Measurements from ENCODE around the gene GGN.
A peak's percentile ranks its signal among the peaks of the same experiment; 100 is the strongest.
"Not testable (repeated sequence)": the region's sequence is repeated elsewhere in the genome, so short reads cannot be mapped to it uniquely, and the experiment has no call there.

The GGN gene

DNA sequence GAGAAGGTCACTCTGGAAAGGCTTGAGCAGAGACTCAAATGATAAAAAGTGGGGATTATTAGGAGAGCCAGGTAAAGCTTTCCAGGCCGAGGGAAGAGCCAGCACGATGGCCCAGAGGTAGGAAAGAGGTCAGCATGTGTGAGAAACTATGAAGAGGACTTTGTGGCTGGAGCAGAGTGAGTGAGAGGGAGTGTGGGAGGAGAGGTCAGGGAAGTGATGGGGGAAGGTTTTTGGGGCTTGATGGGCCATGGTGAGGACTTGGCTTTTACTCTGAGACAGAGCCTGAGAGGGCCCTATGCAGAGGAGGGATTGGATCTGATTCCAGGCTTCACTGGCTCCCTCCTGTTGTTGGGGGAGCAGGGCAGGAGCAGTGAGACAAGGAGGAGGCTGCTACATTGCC is 46.9 kb downstream of the GGN start:
- no peak overlapping the region for H3K23ac ChIP-seq (ENCODE audit: low read length)
- DNase-seq, result no peak

DNA sequence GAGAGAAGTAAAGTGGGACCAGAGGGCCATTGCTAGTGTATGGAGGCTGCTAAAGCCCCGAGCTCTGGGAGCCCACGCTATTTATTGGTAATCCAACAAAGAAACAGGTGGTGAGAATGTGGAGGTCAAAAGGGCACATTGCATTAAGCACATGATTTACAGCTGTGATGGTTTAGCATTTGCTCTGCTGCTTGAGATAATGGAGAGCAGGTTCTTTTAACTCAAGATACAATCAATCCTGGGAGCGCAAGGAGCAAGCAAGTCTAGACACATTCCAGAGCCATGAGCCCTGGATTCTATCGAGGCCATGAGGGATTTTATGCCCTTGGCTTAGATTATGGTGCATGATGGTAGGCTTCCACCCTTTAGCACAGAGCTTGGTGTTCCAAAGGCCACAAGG is 48.8 kb downstream of the GGN start:
- not testable (repeated sequence) for H2AK5ac ChIP-seq (ENCODE audit: low read length); H3K4me3 ChIP-seq (ENCODE audit: low read length); H3K23ac ChIP-seq (ENCODE audit: low read length); H3K4me1 ChIP-seq (ENCODE audit: control insufficient read depth, low read depth, low read length); H3K4me2 ChIP-seq (ENCODE audit: low read length); H3K56ac ChIP-seq (ENCODE audit: low read length); H2BK5ac ChIP-seq (ENCODE audit: low read length); H4K5ac ChIP-seq (ENCODE audit: low read length); H3K27me3 ChIP-seq (ENCODE audit: insufficient read depth, low read length, poor library complexity); H3K36me3 ChIP-seq (ENCODE audit: control insufficient read depth, insufficient read depth, low read length); H3K4ac ChIP-seq (ENCODE audit: low read depth, low read length); H2BK120ac ChIP-seq (ENCODE audit: low read depth, low read length); H4K8ac ChIP-seq (ENCODE audit: low read depth, low read length); H3K9ac ChIP-seq (ENCODE audit: low read length); H3K18ac ChIP-seq (ENCODE audit: low read length); H3K27ac ChIP-seq (ENCODE audit: low read depth, low read length); H2BK15ac ChIP-seq (replicated peaks; ENCODE audit: low read depth); H3K79me1 ChIP-seq (ENCODE audit: low read length); H3K79me2 ChIP-seq (ENCODE audit: control insufficient read depth, insufficient read depth, low read length)
- WGBS (ENCODE audit: extremely low coverage, insufficient coverage, low lambda C conversion rate), result no CpG with 5 or more reads among the region's 4 CpGs
- peak; percentile 64 for DNase-seq

More for the DNA sequence above, 46.9 kb downstream of the GGN start:
- no peak overlapping the region for H4K8ac ChIP-seq (ENCODE audit: low read depth, low read length)
- H3K4me3 ChIP-seq (ENCODE audit: low read length), result no peak overlapping the region
- no peak overlapping the region for H3K56ac ChIP-seq (ENCODE audit: low read length)
- H3K27ac ChIP-seq (ENCODE audit: low read depth, low read length), result no peak overlapping the region
- no peaks in the 10 kb centered on the region for H3K36me3 ChIP-seq (ENCODE audit: control insufficient read depth, insufficient read depth, low read length)
- H3K4me2 ChIP-seq (ENCODE audit: low read length), result no peak overlapping the region
- H2BK15ac ChIP-seq (replicated peaks; ENCODE audit: low read depth), result no peak overlapping the region
- no peak overlapping the region for H2BK5ac ChIP-seq (ENCODE audit: low read length)
- no CpG with 5 or more reads among the region's 2 CpGs for WGBS (ENCODE audit: extremely low coverage, insufficient coverage, low lambda C conversion rate)
- no peak overlapping the region for H2BK120ac ChIP-seq (ENCODE audit: low read depth, low read length)
- H3K27me3 ChIP-seq (ENCODE audit: insufficient read depth, low read length, poor library complexity), result no peaks in the 10 kb centered on the region
- H3K79me1 ChIP-seq (ENCODE audit: low read length), result no peaks in the 10 kb centered on the region
- no peak overlapping the region for H3K18ac ChIP-seq (ENCODE audit: low read length)
- H3K9ac ChIP-seq (ENCODE audit: low read length), result no peak overlapping the region
- H2AK5ac ChIP-seq (ENCODE audit: low read length), result no peak overlapping the region
- no peaks in the 10 kb centered on the region for H3K4me1 ChIP-seq (ENCODE audit: control insufficient read depth, low read depth, low read length)
- no peak overlapping the region for H4K5ac ChIP-seq (ENCODE audit: low read length)
- no peaks in the 10 kb centered on the region for H3K79me2 ChIP-seq (ENCODE audit: control insufficient read depth, insufficient read depth, low read length)
- no peak overlapping the region for H3K4ac ChIP-seq (ENCODE audit: low read depth, low read length)

DNA sequence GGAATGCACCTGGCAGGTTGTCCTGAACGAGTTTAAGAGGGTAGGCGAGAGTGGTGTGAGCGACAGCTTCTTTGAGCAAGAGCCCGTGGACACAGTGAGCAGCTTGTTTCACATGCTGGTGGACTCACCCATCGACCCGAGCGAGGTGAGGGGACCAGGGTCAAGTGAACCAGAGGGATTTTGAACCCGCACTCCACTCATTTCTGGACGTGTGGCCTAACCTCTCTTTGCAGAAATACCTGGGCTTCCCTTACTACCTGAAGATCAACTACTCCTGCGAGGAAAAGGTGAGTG is 50.5 kb downstream of the GGN start:
- no peak overlapping the region for H2AK5ac ChIP-seq (ENCODE audit: low read length)
- H3K79me1 ChIP-seq (ENCODE audit: low read length), result no peaks in the 10 kb centered on the region
- peak; percentile 16 for DNase-seq
- H3K56ac ChIP-seq (ENCODE audit: low read length), result no peak overlapping the region
- H3K36me3 ChIP-seq (ENCODE audit: control insufficient read depth, insufficient read depth, low read length), result no peaks in the 10 kb centered on the region
- H3K23ac ChIP-seq (ENCODE audit: low read length), result no peak overlapping the region
- no peak overlapping the region for H4K8ac ChIP-seq (ENCODE audit: low read depth, low read length)
- H3K27me3 ChIP-seq (ENCODE audit: insufficient read depth, low read length, poor library complexity), result no peaks in the 10 kb centered on the region
- H2BK5ac ChIP-seq (ENCODE audit: low read length), result no peak overlapping the region
- no peak overlapping the region for H2BK15ac ChIP-seq (replicated peaks; ENCODE audit: low read depth)
- no CpG with 5 or more reads among the region's 10 CpGs for WGBS (ENCODE audit: extremely low coverage, insufficient coverage, low lambda C conversion rate)
- H3K27ac ChIP-seq (ENCODE audit: low read depth, low read length), result no peak overlapping the region
- no peaks in the 10 kb centered on the region for H3K4me1 ChIP-seq (ENCODE audit: control insufficient read depth, low read depth, low read length)
- H4K5ac ChIP-seq (ENCODE audit: low read length), result no peak overlapping the region
- no peaks in the 10 kb centered on the region for H3K79me2 ChIP-seq (ENCODE audit: control insufficient read depth, insufficient read depth, low read length)
- H3K4ac ChIP-seq (ENCODE audit: low read depth, low read length), result no peak overlapping the region
- no peak overlapping the region for H3K4me2 ChIP-seq (ENCODE audit: low read length)
- H3K4me3 ChIP-seq (ENCODE audit: low read length), result no peak overlapping the region
- H2BK120ac ChIP-seq (ENCODE audit: low read depth, low read length), result no peak overlapping the region
- H3K9ac ChIP-seq (ENCODE audit: low read length), result no peak overlapping the region
- H3K18ac ChIP-seq (ENCODE audit: low read length), result no peak overlapping the region

DNA sequence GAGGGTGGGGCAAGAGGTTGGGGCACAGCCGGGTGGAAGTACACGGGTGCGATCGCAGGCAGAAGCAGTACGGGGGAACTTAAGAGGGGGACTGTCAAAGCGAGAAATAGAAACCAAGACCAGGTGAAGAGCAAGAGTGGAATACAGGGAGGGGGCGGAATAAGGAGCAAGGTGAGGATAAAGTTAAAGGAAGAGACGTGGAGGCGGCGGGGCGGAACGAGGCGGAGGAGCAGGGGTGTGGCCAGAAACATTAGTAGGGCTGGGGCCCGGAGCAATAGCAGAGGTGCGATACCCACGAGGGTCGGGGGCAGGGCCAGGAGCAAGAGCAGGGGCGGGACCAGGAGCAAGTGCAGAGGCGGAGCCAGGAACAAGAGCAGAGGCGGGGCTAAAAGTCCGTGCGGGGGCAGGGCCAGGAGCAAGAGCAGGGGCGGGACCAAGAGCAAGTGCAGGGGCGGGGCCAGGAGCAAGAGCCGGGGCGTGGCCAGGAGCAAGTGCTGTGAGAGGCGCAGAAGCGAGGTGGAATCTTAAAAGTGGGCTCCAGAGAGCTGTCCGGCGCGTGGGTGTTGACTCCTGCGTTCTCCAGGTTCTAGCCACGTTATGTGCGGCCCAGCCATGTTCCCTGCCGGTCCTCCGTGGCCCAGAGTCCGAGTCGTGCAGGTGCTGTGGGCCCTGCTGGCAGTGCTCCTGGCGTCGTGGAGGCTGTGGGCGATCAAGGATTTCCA is 51.0 kb downstream of the GGN start:
- H3K4me2 ChIP-seq (ENCODE audit: low read length), result peak overlapping the region; percentile 90
- WGBS (ENCODE audit: extremely low coverage, insufficient coverage, low lambda C conversion rate), result no CpG with 5 or more reads among the region's 41 CpGs
- no peak overlapping the region for H2BK120ac ChIP-seq (ENCODE audit: low read depth, low read length)
- H3K4me3 ChIP-seq (ENCODE audit: low read length), result peak overlapping the region; percentile 76
- H3K18ac ChIP-seq (ENCODE audit: low read length), result no peak overlapping the region
- DNase-seq, result peak; percentile 97
- no peak overlapping the region for H2BK15ac ChIP-seq (replicated peaks; ENCODE audit: low read depth)
- no peaks in the 10 kb centered on the region for H3K79me1 ChIP-seq (ENCODE audit: low read length)
- no peaks in the 10 kb centered on the region for H3K79me2 ChIP-seq (ENCODE audit: control insufficient read depth, insufficient read depth, low read length)
- H2BK5ac ChIP-seq (ENCODE audit: low read length), result no peak overlapping the region
- H4K5ac ChIP-seq (ENCODE audit: low read length), result no peak overlapping the region
- no peaks in the 10 kb centered on the region for H3K27me3 ChIP-seq (ENCODE audit: insufficient read depth, low read length, poor library complexity)
- H3K9ac ChIP-seq (ENCODE audit: low read length), result peak overlapping the region; percentile 60
- H2AK5ac ChIP-seq (ENCODE audit: low read length), result no peak overlapping the region
- peak overlapping the region; percentile 14 for H3K27ac ChIP-seq (ENCODE audit: low read depth, low read length)
- H3K4me1 ChIP-seq (ENCODE audit: control insufficient read depth, low read depth, low read length), result no peaks in the 10 kb centered on the region
- H3K56ac ChIP-seq (ENCODE audit: low read length), result peak overlapping the region; percentile 80
- H4K8ac ChIP-seq (ENCODE audit: low read depth, low read length), result no peak overlapping the region
- no peak overlapping the region for H3K4ac ChIP-seq (ENCODE audit: low read depth, low read length)
- H3K36me3 ChIP-seq (ENCODE audit: control insufficient read depth, insufficient read depth, low read length), result no peaks in the 10 kb centered on the region
- H3K23ac ChIP-seq (ENCODE audit: low read length), result no peak overlapping the region

DNA sequence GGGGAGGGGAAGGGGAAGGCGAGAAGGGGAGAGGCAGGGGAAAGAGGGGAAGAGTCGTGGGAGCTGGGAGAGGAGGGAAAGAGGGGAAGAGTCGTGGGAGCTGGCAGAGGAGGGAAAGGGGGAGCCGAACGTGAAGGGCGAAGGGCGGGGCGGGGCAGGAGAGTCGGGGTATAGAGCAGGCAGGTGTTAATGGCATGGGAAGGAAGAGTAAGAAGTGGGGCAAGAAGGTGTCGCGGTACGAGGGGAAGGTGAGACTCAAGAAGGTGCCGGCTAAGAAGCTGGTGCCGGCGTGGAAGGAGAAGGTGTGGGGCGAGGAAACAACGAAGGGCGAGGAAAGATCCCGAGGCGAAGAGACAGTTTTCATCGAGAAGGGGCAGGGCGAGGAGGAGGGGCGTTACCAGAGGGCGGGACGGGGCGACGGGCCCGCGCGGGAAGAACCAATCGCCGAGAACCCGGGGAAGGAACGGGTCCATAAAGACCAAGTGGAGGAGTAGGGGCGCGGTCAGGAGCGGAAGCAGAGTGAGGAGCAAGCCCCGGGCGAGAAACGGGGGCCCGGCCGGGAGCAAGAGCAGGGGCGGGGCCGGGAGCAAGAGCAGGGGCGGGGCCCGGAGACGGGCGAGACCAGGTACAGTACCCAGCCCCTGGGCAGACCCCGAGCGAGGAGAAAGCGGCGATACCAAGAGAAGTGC is 51.7 kb downstream of the GGN start:
- Histone ChIP-seq H3K4ac (ENCODE audit: low read depth, low read length) (no peak overlapping the region), H3K27me3 (ENCODE audit: insufficient read depth, low read length, poor library complexity) (no peaks in the 10 kb centered on the region), H3K4me2 (ENCODE audit: low read length) (peak overlapping the region; percentile 97), H3K23ac (ENCODE audit: low read length) (no peak overlapping the region), H3K79me2 (ENCODE audit: control insufficient read depth, insufficient read depth, low read length) (no peaks in the 10 kb centered on the region), H3K36me3 (ENCODE audit: control insufficient read depth, insufficient read depth, low read length) (no peaks in the 10 kb centered on the region), H2BK15ac (replicated peaks; ENCODE audit: low read depth) (no peak overlapping the region), H2BK120ac (ENCODE audit: low read depth, low read length) (no peak overlapping the region), H3K79me1 (ENCODE audit: low read length) (no peaks in the 10 kb centered on the region), H2AK5ac (ENCODE audit: low read length) (no peak overlapping the region), H3K18ac (ENCODE audit: low read length) (no peak overlapping the region), H3K9ac (ENCODE audit: low read length) (peak overlapping the region; percentile 60), H4K5ac (ENCODE audit: low read length) (no peak overlapping the region), H3K56ac (ENCODE audit: low read length) (peak overlapping the region; percentile 80), H3K4me1 (ENCODE audit: control insufficient read depth, low read depth, low read length) (no peaks in the 10 kb centered on the region), H4K8ac (ENCODE audit: low read depth, low read length) (no peak overlapping the region), H3K27ac (ENCODE audit: low read depth, low read length) (peak overlapping the region; percentile 14), H2BK5ac (ENCODE audit: low read length) (no peak overlapping the region), H3K4me3 (ENCODE audit: low read length) (peak overlapping the region; percentile 76)
- DNase-seq, result peak; percentile 97
- no CpG with 5 or more reads among the region's 52 CpGs for WGBS (ENCODE audit: extremely low coverage, insufficient coverage, low lambda C conversion rate)
